Heart right ventricle (tissue), 16 donors: Measurements from ENCODE around the gene DAGLA. TPM values are rescaled to one million over a fixed set of nuclear protein-coding genes. Genes with fewer than 3 reads are reported as not detected.

Experiments
- ATAC-seq, 8 donors: fragments of 200-7000 bp; cut with Tn5 transposase; one replicate each; pipeline ENCODE4 v1.9.1; 2020; ENCODE audit warnings: mild to moderate bottlenecking in 8 of 8, moderate library complexity in 8 of 8, moderate number of reproducible peaks in 1 of 8
- DNase-seq, 2 donors: peaks; one replicate each; pipeline ENCODE4 v3.0.0-alpha.2; 2020
- H3K27ac ChIP-seq, 10 donors: fragments of 200-600 bp; sonication (generic) in 2 of 10; one replicate each; pipeline versions ENCODE4 v1.5.0 to v1.8.0; 2020 to 2022; ENCODE audit warnings: mild to moderate bottlenecking in 3 of 10
- H3K27me3 ChIP-seq, 7 donors: fragments of 200-600 bp; one replicate each; pipeline ENCODE4 v1.8.0; 2021 to 2022; ENCODE audit warnings: mild to moderate bottlenecking in 2 of 7
- H3K36me3 ChIP-seq, 9 donors: fragments of 200-600 bp; sonication (generic) in 1 of 9; one replicate each; pipeline versions ENCODE4 v1.5.0 to v1.8.0; 2020 to 2022; ENCODE audit warnings: mild to moderate bottlenecking in 2 of 9
- H3K4me1 ChIP-seq, 9 donors: fragments of 200-600 bp; sonication (generic) in 1 of 9; one replicate each; pipeline versions ENCODE4 v1.5.0 to v1.8.0; 2020 to 2022; ENCODE audit warnings: mild to moderate bottlenecking in 4 of 9
- H3K4me3 ChIP-seq, 10 donors: fragments of 200-600 bp; sonication (generic) in 2 of 10; one replicate each; pipeline versions ENCODE4 v1.5.0 to v1.8.0; 2020 to 2022; ENCODE audit warnings: mild to moderate bottlenecking in 7 of 10, moderate library complexity in 2 of 10
- H3K9me3 ChIP-seq, 11 donors: fragments of 200-600 bp in 10 of 11; sonication (generic) in 2 of 11; one replicate each; pipeline versions ENCODE4 v1.5.0 to v1.8.0; 2013 to 2022; ENCODE audit warnings: mild to moderate bottlenecking in 2 of 11, control low read depth in 1 of 11, moderate library complexity in 1 of 11
- CTCF ChIP-seq, 9 donors: fragments of 200-600 bp; sonication (generic) in 2 of 9; IDR thresholded peaks; one replicate each; pipeline versions ENCODE4 v1.5.0 to v1.8.0; 2021 to 2022; ENCODE audit warnings: antibody characterized with exemption in 9 of 9, mild to moderate bottlenecking in 5 of 9, moderate library complexity in 1 of 9
- WGBS, 2 donors: extraction: QIAGEN DNeasy Blood & Tissue Kit; methylation state at CpG; one replicate each; pipeline ENCODE4 v1.1.7; 2013; ENCODE audit warnings: inconsistent platforms in 1 of 2; 5-methylcytosine and 5-hydroxymethylcytosine counted together
- intact Hi-C, 10 donors: fragments of 100-400 bp; cut with DNase I; formaldehyde crosslinking; loops; one replicate each; pipeline versions ENCODE4 v1.11.1 to v1.14.2; 2022
- polyA plus RNA-seq, 2 donors: library from polyadenylated mRNA; stranded (reverse); fragments of 200-250 nt; gene quantifications; one replicate each; pipeline ENCODE4 v1.2.3, GENCODE V29; 2013
- total RNA-seq, 10 donors: library from RNA; stranded (reverse); fragmentation: NEBNext Ultra II Directional in 3 of 10; extraction: Animal tissue kit (Norgen Biotek cat#: 25700) in 3 of 10; gene quantifications; one replicate each; pipeline versions ENCODE4 v1.2.1 to v1.2.4, GENCODE V29; 2021 to 2023
- donor health status: Arrhythmogenic right ventricular cardiomyopathy.
- donor health status: ischemic (EF 13 %, LVEDD 7.1; RV severe dilation, severe dysfunction).
- donor health status: healthy with polysubstance abuse.
- donor health status: DM: no; HTN: yes; CAD: no.
- donor health status: DM: no; HTN: no; CAD: no.
- donor health status: ischemic (EF 25% LVEDD 6.9; RV normal size, moderate dysfunction).
- donor health status: ischemic (EF 25% LVEDD 5.7; RV mildly dilated, moderate dysfunction).
- donor health status: healthy.
- donor health status: DM: yes; HTN: yes; CAD: no.
- donor health status: Ischemic cardiomyopathy.
- donor health status: ischemic (EF 35%, LVEDD 5.7; RV mildly dilated, moderate dysfunction).
- donor health status: nonischemic (EF 11% LVEDD 7.7; RV severe dilation, severe dysfunction).
- donor health status: DM: yes; HTN: yes; CAD: no.
- donor health status: PGD.
- donor health status: ischemic (EF 29% LVEDD 5.4; RV normal size, mild dysfunction).
- donor health status: nonischemic (EF 23%, LVEDD 6.1; RV moderate dilation, normal function).

Gene DAGLA
- total and polyA plus RNA-seq, 12 donors = 1.5 to 5.0 (median 3.2) TPM

- peaks cover 0 to 8% (median 0%) of the 10 kb centered on the region in 9 donors for H3K4me1 ChIP-seq
- H3K4me3 ChIP-seq = no peak overlapping the region
- H3K9me3 ChIP-seq = no peaks in the 10 kb centered on the region
- no peak overlapping the region for H3K27ac ChIP-seq
- intact Hi-C loops = no loop called here
- 58 to 62% methylated on average over 9 of the region's 9 CpGs for WGBS, 2 donors
- no peaks in the 10 kb centered on the region for H3K36me3 ChIP-seq
- DNase-seq (no peak), ATAC-seq (peak in 6 of 8 donors; percentile 29 to 94 (median 71))
- TF ChIP-seq CTCF (IDR thresholded peaks at IDR 0.05) = no peak
- H3K27me3 ChIP-seq = peaks cover 0 to 2% (median 0%) of the 10 kb centered on the region in 7 donors
Observed at GRCh38 chr11:61645179-61645868, 34.9 kb upstream of the DAGLA start.

GRCh38 chr11:61647529-61647928 is 32.7 kb upstream of the DAGLA start:
- peaks cover 0 to 8% (median 0%) of the 10 kb centered on the region in 9 donors for H3K4me1 ChIP-seq
- no peaks in the 10 kb centered on the region for H3K36me3 ChIP-seq
- no peaks in the 10 kb centered on the region for H3K27me3 ChIP-seq
- TF ChIP-seq CTCF (IDR thresholded peaks at IDR 0.05) = no peak
- DNase-seq = no peak
- H3K4me3 ChIP-seq = no peak overlapping the region
- intact Hi-C loops = no loop called here
- no peak for ATAC-seq
- H3K27ac ChIP-seq = no peak overlapping the region
- 81 to 83% methylated on average over 3 of the region's 3 CpGs for WGBS, 2 donors
- H3K9me3 ChIP-seq = no peaks in the 10 kb centered on the region

- Histone ChIP-seq H3K36me3 (no peaks in the 10 kb centered on the region), H3K27ac (no peak overlapping the region), H3K4me1 (peaks cover 0 to 16% (median 12%) of the 10 kb centered on the region in 9 donors), H3K9me3 (no peaks in the 10 kb centered on the region), H3K4me3 (no peak overlapping the region), H3K27me3 (no peaks in the 10 kb centered on the region)
- no peak for DNase-seq
- intact Hi-C loops = no loop called here
- no peak for ATAC-seq
- TF ChIP-seq CTCF (IDR thresholded peaks at IDR 0.05) = no peak
- 84 to 90% methylated on average over 17 of the region's 17 CpGs for WGBS, 2 donors
Observed at GRCh38 chr11:61650781-61651571, 29.2 kb upstream of the DAGLA start.

GRCh38 chr11:61652135-61652534 is 28.1 kb upstream of the DAGLA start:
- no peak overlapping the region for H3K4me3 ChIP-seq
- H3K4me1 ChIP-seq = peaks cover 0 to 16% (median 12%) of the 10 kb centered on the region in 9 donors
- DNase-seq (no peak), ATAC-seq (no peak)
- TF ChIP-seq CTCF (IDR thresholded peaks at IDR 0.05) = no peak
- H3K27me3 ChIP-seq = no peaks in the 10 kb centered on the region
- intact Hi-C loops = no loop called here
- 83 to 86% methylated on average over 1 of the region's 1 CpG for WGBS, 2 donors
- H3K36me3 ChIP-seq = no peaks in the 10 kb centered on the region
- no peaks in the 10 kb centered on the region for H3K9me3 ChIP-seq
- H3K27ac ChIP-seq = no peak overlapping the region
